ENCODE measurements around the gene RXRA. TPM values are rescaled to one million over a fixed set of nuclear protein-coding genes. Genes with fewer than 3 reads are reported as not detected.

Gene RXRA
- total and polyA plus RNA-seq, 2 donors (not counting 3 experiments of a cell fraction or from before 2014, with no cell fraction given), result 15.4 to 37.4 TPM

DNA sequence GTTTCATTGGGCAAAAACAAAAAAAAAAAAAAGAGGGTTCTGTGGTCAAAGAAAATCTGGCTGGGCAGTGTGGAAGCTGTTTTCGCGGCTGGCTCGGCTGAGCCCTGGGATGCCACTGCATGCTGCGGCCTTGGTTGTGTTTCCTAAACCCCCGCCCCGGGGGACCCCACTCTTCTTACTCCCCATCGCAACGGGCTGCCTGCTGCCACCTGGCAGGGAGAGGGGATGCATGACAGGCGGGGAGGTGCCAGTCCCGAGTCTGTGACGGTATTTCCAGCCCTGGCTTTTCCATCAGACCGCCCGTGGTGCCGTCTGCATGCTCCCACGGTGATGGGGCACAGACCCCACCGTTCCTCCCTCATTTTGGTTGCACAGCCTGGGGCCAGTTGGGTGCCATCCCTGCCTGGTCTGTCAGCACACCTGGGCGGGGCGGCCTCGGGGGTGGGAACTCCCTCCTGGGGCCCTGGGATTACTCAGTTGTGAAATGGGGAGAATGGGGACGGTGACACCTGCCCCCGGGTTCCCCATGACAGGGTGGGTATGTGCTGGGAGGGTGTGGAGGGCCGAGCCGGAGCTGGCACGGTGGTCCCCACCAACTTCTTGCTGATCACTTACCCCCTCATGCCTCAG, 101.0 kb downstream of the RXRA start:
- no peak overlapping the region for H3K27ac ChIP-seq (ENCODE audit: insufficient read depth, low read depth, low read length)
- no peaks in the 10 kb centered on the region for H3K9me1 ChIP-seq (replicated peaks; ENCODE audit: control insufficient read depth, extremely low read depth, insufficient read depth, low read length)
- H2AFZ ChIP-seq (ENCODE audit: low read depth, low read length), result no peak overlapping the region
- dilution Hi-C loops (cut with MboI; ENCODE audit: extremely low pct_ligation_motif_present, low sequenced_read_pairs), result no loop called here
- H3K4me1 ChIP-seq (ENCODE audit: control insufficient read depth, extremely low read depth, insufficient read depth, low read length), result no peaks in the 10 kb centered on the region
- intact Hi-C loops (cut with micrococcal nuclease), result no loop called here
- H3K27me3 ChIP-seq (ENCODE audit: control insufficient read depth in 2 of 2, insufficient read depth in 2 of 2, low read length in 2 of 2), result no peaks in the 10 kb centered on the region
- BruUV-seq (replicated peaks), result no TSS peak
- DNase-seq (ENCODE audit: low read depth, low spot score) (no peak), FAIRE-seq (no peak)
- H3K36me3 ChIP-seq (ENCODE audit: control insufficient read depth in 2 of 2, extremely low read depth in 1 of 2, insufficient read depth in 2 of 2, low read length in 2 of 2), result peaks cover 0 to 9% of the 10 kb centered on the region in 2 experiments
- H3K79me2 ChIP-seq (ENCODE audit: control insufficient read depth, insufficient read depth, low read length), result no peaks in the 10 kb centered on the region
- H3K4me2 ChIP-seq (ENCODE audit: insufficient read depth, low read length), result no peak overlapping the region
- ChIA-PET POLR2A (no interaction called here), CTCF (no interaction called here)
- TF ChIP-seq POLR2AphosphoS5 (IDR thresholded peaks at IDR 0.05; ENCODE audit: insufficient read depth, low read depth, low read length), result no peak
- H3K9ac ChIP-seq (replicated peaks; ENCODE audit: extremely low read depth, insufficient read depth, low read length), result no peak overlapping the region
- no peak overlapping the region for H3K4me3 ChIP-seq (replicated peaks in 1 of 3; ENCODE audit: insufficient read depth in 1 of 3, low read depth in 1 of 3, low read length in 3 of 3)
- H4K20me1 ChIP-seq (replicated peaks; ENCODE audit: control insufficient read depth, extremely low read depth, insufficient read depth, low read length), result no peaks in the 10 kb centered on the region
- no peaks in the 10 kb centered on the region for H3K9me3 ChIP-seq (replicated peaks; ENCODE audit: control insufficient read depth, insufficient read depth, low read length)

GRCh38 chr9:134428559-134428958, 102.3 kb downstream of the RXRA start:
- POLR2A ChIA-PET, result no interaction called here
- BruUV-seq (replicated peaks), result no TSS peak
- no peaks in the 10 kb centered on the region for H4K20me1 ChIP-seq (replicated peaks; ENCODE audit: control insufficient read depth, extremely low read depth, insufficient read depth, low read length)
- no peaks in the 10 kb centered on the region for H3K79me2 ChIP-seq (ENCODE audit: control insufficient read depth, insufficient read depth, low read length)
- no peak overlapping the region for H2AFZ ChIP-seq (ENCODE audit: low read depth, low read length)
- CTCF ChIA-PET, result no interaction called here
- H3K36me3 ChIP-seq (ENCODE audit: control insufficient read depth in 2 of 2, extremely low read depth in 1 of 2, insufficient read depth in 2 of 2, low read length in 2 of 2), result peaks cover 0 to 7% of the 10 kb centered on the region in 2 experiments
- H3K4me1 ChIP-seq (ENCODE audit: control insufficient read depth, extremely low read depth, insufficient read depth, low read length), result no peaks in the 10 kb centered on the region
- FAIRE-seq, result no peak
- dilution Hi-C loops (cut with MboI; ENCODE audit: extremely low pct_ligation_motif_present, low sequenced_read_pairs) (no loop called here), intact Hi-C loops (cut with micrococcal nuclease) (no loop called here)
- no peaks in the 10 kb centered on the region for H3K27me3 ChIP-seq (ENCODE audit: control insufficient read depth in 2 of 2, insufficient read depth in 2 of 2, low read length in 2 of 2)
- no peaks in the 10 kb centered on the region for H3K9me3 ChIP-seq (replicated peaks; ENCODE audit: control insufficient read depth, insufficient read depth, low read length)
- no peak overlapping the region for H3K4me3 ChIP-seq (replicated peaks in 1 of 3; ENCODE audit: insufficient read depth in 1 of 3, low read depth in 1 of 3, low read length in 3 of 3)
- H3K4me2 ChIP-seq (ENCODE audit: insufficient read depth, low read length), result no peak overlapping the region
- DNase-seq (ENCODE audit: low read depth, low spot score), result no peak
- no peak overlapping the region for H3K9ac ChIP-seq (replicated peaks; ENCODE audit: extremely low read depth, insufficient read depth, low read length)
- TF ChIP-seq GATA2 (IDR thresholded peaks at IDR 0.05; ENCODE audit: insufficient read depth, insufficient read length, low read depth, low read length), result no peak
- TF ChIP-seq JUN (IDR thresholded peaks at IDR 0.05; ENCODE audit: borderline replicate concordance, insufficient read depth, insufficient read length, low read depth), result no peak
- no peak for TF ChIP-seq POLR2A (IDR thresholded peaks at IDR 0.05; ENCODE audit: low read depth, low read length)
- no peak for TF ChIP-seq POLR2AphosphoS5 (IDR thresholded peaks at IDR 0.05; ENCODE audit: insufficient read depth, low read depth, low read length)
- H3K9me1 ChIP-seq (replicated peaks; ENCODE audit: control insufficient read depth, extremely low read depth, insufficient read depth, low read length), result no peaks in the 10 kb centered on the region
- H3K27ac ChIP-seq (ENCODE audit: insufficient read depth, low read depth, low read length), result no peak overlapping the region

All from endothelial cell of umbilical vein (primary cell).